Mesenchymal stem cell (in vitro differentiated cells and primary cell): ENCODE results near the gene NOC2L. TPM values are rescaled to one million over a fixed set of nuclear protein-coding genes. Genes with fewer than 3 reads are reported as not detected.

Experiments used
- DNase-seq: peaks from one replicate; pipeline ENCODE4 v3.0.0-alpha.2; 2013
- H2AFZ ChIP-seq: one replicate; pipeline ENCODE4 v1.6.1; 2013; ENCODE audit warnings: low read depth, mild to moderate bottlenecking, control low read depth, inconsistent platforms, low read length, moderate library complexity
- H2AK5ac ChIP-seq: 2 replicates; pipeline ENCODE4 v1.6.1; 2013; ENCODE audit warnings: low read length, moderate library complexity, mild to moderate bottlenecking, inconsistent platforms; ENCODE audit not compliant: severe bottlenecking
- H2BK120ac ChIP-seq: one replicate; pipeline ENCODE4 v1.6.1; 2013; ENCODE audit warnings: low read depth, mild to moderate bottlenecking, inconsistent platforms, low read length, moderate library complexity
- H2BK12ac ChIP-seq, 2 experiments: one replicate each; pipeline ENCODE4 v1.6.1; 2013; ENCODE audit warnings: inconsistent platforms in 2 of 2, low read length in 2 of 2, mild to moderate bottlenecking in 2 of 2, moderate library complexity in 2 of 2, control low read depth in 1 of 2
- H2BK15ac ChIP-seq: one replicate; pipeline ENCODE4 v1.6.1; 2013; ENCODE audit warnings: mild to moderate bottlenecking, low read depth, inconsistent platforms; ENCODE audit not compliant: poor library complexity, severe bottlenecking
- H2BK5ac ChIP-seq: 2 replicates; pipeline ENCODE4 v1.6.1; 2013; ENCODE audit warnings: low read depth, mild to moderate bottlenecking, low read length, control low read depth, inconsistent platforms; ENCODE audit not compliant: poor library complexity, severe bottlenecking
- H3K14ac ChIP-seq, 2 experiments: one replicate each; pipeline ENCODE4 v1.6.1; 2013; ENCODE audit warnings: inconsistent platforms in 2 of 2, low read length in 2 of 2, control low read depth in 1 of 2, mild to moderate bottlenecking in 1 of 2, moderate library complexity in 1 of 2
- H3K18ac ChIP-seq, 2 experiments: one replicate each; pipeline ENCODE4 v1.6.1; 2013; ENCODE audit warnings: inconsistent platforms in 2 of 2, low read length in 2 of 2, control low read depth in 1 of 2, low read depth in 1 of 2, mild to moderate bottlenecking in 1 of 2
- H3K23ac ChIP-seq, 2 experiments: one replicate each; pipeline ENCODE4 v1.6.1; 2013; ENCODE audit warnings: inconsistent platforms in 2 of 2, low read length in 2 of 2, mild to moderate bottlenecking in 2 of 2, moderate library complexity in 2 of 2, control low read depth in 1 of 2
- H3K27ac ChIP-seq: 2 replicates; pipeline ENCODE4 v1.5.1; 2013; ENCODE audit warnings: mild to moderate bottlenecking, moderate library complexity, low read length, control low read depth, inconsistent platforms; ENCODE audit not compliant: poor library complexity, severe bottlenecking
- H3K27me3 ChIP-seq, 2 experiments: 2 replicates each; pipeline versions ENCODE4 v1.6.1 to v1.7.0; 2013; ENCODE audit warnings: low read length in 2 of 2, mild to moderate bottlenecking in 2 of 2, moderate library complexity in 2 of 2, control low read depth in 1 of 2, inconsistent platforms in 1 of 2; ENCODE audit not compliant: control insufficient read depth in 1 of 2, insufficient read depth in 1 of 2
- H3K36me3 ChIP-seq, 2 experiments: 2 replicates each; pipeline versions ENCODE4 v1.6.1 to v1.7.0; 2013; ENCODE audit warnings: low read length in 2 of 2, control low read depth in 1 of 2, inconsistent platforms in 1 of 2, low read depth in 1 of 2, mild to moderate bottlenecking in 1 of 2; ENCODE audit not compliant: insufficient read depth in 2 of 2, control insufficient read depth in 1 of 2
- H3K4ac ChIP-seq, 2 experiments: one replicate each; pipeline ENCODE4 v1.6.1; 2013; ENCODE audit warnings: inconsistent platforms in 2 of 2, low read length in 2 of 2, mild to moderate bottlenecking in 2 of 2, moderate library complexity in 2 of 2, control low read depth in 1 of 2, low read depth in 1 of 2
- H3K4me1 ChIP-seq: 2 replicates; pipeline ENCODE4 v1.6.1; 2013; ENCODE audit warnings: low read depth, low read length, control low read depth; ENCODE audit not compliant: control insufficient read depth, insufficient read depth
- H3K4me2 ChIP-seq: 2 replicates; pipeline ENCODE4 v1.6.1; 2013; ENCODE audit warnings: low read length, mild to moderate bottlenecking, inconsistent platforms; ENCODE audit not compliant: poor library complexity, severe bottlenecking
- H3K4me3 ChIP-seq, 2 experiments: 2 replicates each; pipeline versions ENCODE4 v1.5.1 to v1.7.0; 2013; ENCODE audit warnings: low read length in 2 of 2, mild to moderate bottlenecking in 2 of 2, control low read depth in 1 of 2, low read depth in 1 of 2; ENCODE audit not compliant: insufficient read depth in 1 of 2
- H3K79me1 ChIP-seq: replicated peaks from 2 replicates; pipeline ENCODE4 v1.6.1; 2013; ENCODE audit warnings: mild to moderate bottlenecking, control low read depth, low read length, inconsistent platforms; ENCODE audit not compliant: poor library complexity, severe bottlenecking
- H3K9ac ChIP-seq: 2 replicates; pipeline ENCODE4 v1.7.0; 2013; ENCODE audit warnings: mild to moderate bottlenecking, low read length, moderate library complexity
- H3K9me3 ChIP-seq: 2 replicates; pipeline ENCODE4 v1.7.0; 2013; ENCODE audit warnings: mild to moderate bottlenecking, low read length; ENCODE audit not compliant: control insufficient read depth
- H4K8ac ChIP-seq: one replicate; pipeline ENCODE4 v1.6.1; 2013; ENCODE audit warnings: inconsistent platforms, mild to moderate bottlenecking, low read length, moderate library complexity
- H4K91ac ChIP-seq: one replicate; pipeline ENCODE4 v1.6.1; 2013; ENCODE audit warnings: mild to moderate bottlenecking, low read length, inconsistent platforms
- WGBS: methylation state at CpG from one replicate; pipeline ENCODE4 v1.1.7; 2013; ENCODE audit warnings: mixed read lengths; 5-methylcytosine and 5-hydroxymethylcytosine counted together
- polyA plus RNA-seq, 2 experiments: library from polyadenylated mRNA; stranded (reverse); fragments of 200-250 nt; gene quantifications; one replicate each; pipeline ENCODE4 v1.2.3, GENCODE V29; 2013

The NOC2L gene
- 32.5 TPM for polyA plus RNA-seq (2013, experiment 1 of 2)
- polyA plus RNA-seq (2013, experiment 2 of 2) = 33.0 TPM

GRCh38 chr1:958823-959730 is at the start of gene NOC2L:
Gene NOC2L, minus strand, starts transcription at chr1:959256. Its CDS starts 16 bp downstream, at chr1:959240.
- DNase-seq = peak; percentile 86
- Histone ChIP-seq H2BK12ac (peak within 1 kb of the TSS in 1 of 2 experiments; percentile 64), H3K4me1 (peaks cover 21% of the 10 kb centered on the region), H2AK5ac (peak within 1 kb of the TSS; percentile 4), H3K9me3 (no peaks in the 10 kb centered on the region), H3K27me3 (no peaks in the 10 kb centered on the region), H4K8ac (peak within 1 kb of the TSS; percentile 92), H3K4me2 (peak within 1 kb of the TSS; percentile 74), H3K9ac (peak within 1 kb of the TSS; percentile 93), H2AFZ (peak within 1 kb of the TSS; percentile 42), H3K4ac (peak within 1 kb of the TSS; percentile 52 to 88), H3K4me3 (peak within 1 kb of the TSS; percentile 91 to 94), H3K79me1 (peaks cover 47% of the 10 kb centered on the region), H2BK120ac (peak within 1 kb of the TSS; percentile 80), H3K23ac (peak within 1 kb of the TSS; percentile 21 to 97), H3K27ac (no peak within 1 kb of the TSS), H3K36me3 (peaks cover 41 to 63% of the 10 kb centered on the region in 2 experiments), H3K14ac (no peak within 1 kb of the TSS), H3K18ac (peak within 1 kb of the TSS; percentile 66 to 89), H2BK15ac (peak within 1 kb of the TSS; percentile 76), H4K91ac (peak within 1 kb of the TSS; percentile 79), H2BK5ac (no peak within 1 kb of the TSS)
- 5% methylated on average over 64 of the region's 101 CpGs for WGBS

DNA sequence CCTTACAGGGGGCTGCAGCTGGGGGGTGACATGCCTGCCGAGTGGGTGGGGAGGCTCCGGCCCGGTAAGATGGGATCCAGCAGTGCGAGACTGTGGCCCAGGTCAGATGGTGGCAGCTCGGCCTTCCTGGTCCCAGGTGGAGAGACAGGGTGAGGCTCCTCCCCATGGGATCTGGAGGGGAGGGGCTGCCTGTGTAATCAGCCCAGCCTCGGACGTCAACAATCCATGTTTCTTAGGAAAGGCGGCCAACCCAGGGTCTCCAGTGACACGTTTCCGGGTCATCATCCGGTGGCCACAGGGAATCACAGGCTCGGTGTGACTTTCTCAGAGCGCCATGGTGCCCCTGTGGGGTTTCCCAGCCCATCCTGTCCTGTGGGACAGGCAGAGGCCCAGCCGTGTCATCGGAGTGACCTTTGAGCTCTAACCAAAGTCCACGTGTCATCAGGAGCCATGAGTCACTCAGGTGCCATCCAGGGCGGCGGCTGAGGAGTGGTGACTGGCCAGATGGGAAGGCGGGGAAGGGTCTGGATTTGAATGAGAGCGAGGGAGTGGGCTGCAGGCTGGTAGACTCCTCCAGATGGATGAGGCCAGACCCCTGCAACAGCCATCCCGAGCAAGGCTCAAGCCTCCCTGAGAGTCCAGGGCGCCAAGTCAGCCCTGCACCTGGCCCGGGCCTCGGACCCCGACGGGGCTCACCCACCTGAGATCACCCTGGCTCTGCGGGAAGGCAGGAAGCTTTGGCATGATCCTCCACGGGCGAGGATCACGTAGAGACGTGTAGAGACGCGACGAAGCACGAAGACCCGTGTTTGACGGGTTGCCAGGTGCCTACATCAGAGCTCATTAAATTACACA is 47.5 kb upstream of the NOC2L start:
- Histone ChIP-seq H2BK5ac (no peak overlapping the region), H3K4me1 (peaks cover 27% of the 10 kb centered on the region), H3K9me3 (no peaks in the 10 kb centered on the region), H2BK15ac (peak overlapping the region; percentile 63), H3K18ac (peak overlapping the region in 1 of 2 experiments; percentile 38), H3K4me3 (no peak overlapping the region), H3K79me1 (no peaks in the 10 kb centered on the region), H3K9ac (no peak overlapping the region), H2AFZ (no peak overlapping the region), H4K8ac (no peak overlapping the region), H2BK12ac (peak overlapping the region in 1 of 2 experiments; percentile 71), H2BK120ac (no peak overlapping the region), H3K27ac (no peak overlapping the region), H3K14ac (no peak overlapping the region), H3K4me2 (no peak overlapping the region), H3K4ac (peak overlapping the region in 1 of 2 experiments; percentile 81), H2AK5ac (peak overlapping the region; percentile 12), H4K91ac (peak overlapping the region; percentile 64), H3K23ac (no peak overlapping the region), H3K27me3 (peaks cover 0 to 54% of the 10 kb centered on the region in 2 experiments), H3K36me3 (peaks cover 0 to 8% of the 10 kb centered on the region in 2 experiments)
- DNase-seq = no peak
- WGBS = 89% methylated on average over 37 of the region's 37 CpGs

DNA sequence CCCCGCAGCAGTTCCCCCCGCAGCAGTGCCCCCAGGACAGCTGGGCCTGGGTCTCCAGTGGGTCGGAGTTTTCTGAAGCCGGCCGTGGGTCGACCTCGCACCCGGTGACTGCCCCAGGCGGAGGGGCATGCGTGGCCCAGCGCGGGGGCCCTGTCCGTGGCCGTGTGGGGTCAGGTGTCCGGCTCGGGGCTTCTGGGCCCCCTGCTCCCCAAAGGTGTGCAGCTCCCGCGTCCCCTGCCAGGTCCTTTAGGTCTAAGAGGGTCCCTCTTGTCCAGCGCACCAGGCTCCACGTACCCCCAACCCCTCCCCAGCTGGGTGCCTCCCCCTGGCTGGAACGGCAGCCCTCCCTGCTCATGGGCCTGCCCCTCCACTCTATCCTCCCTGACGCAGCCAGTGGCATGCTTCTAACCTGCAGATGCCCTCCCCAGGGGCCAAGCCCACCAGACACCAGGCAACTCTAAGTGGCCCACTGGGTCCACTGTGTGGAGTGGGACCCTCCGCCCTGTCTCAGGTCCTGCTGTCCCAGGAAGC is 46.8 kb upstream of the NOC2L start:
- H2BK15ac ChIP-seq = peak overlapping the region; percentile 21
- H3K27me3 ChIP-seq = peaks cover 0 to 61% of the 10 kb centered on the region in 2 experiments
- WGBS = 84% methylated on average over 18 of the region's 23 CpGs
- no peak overlapping the region for H4K91ac ChIP-seq
- H2BK5ac ChIP-seq = no peak overlapping the region
- H3K79me1 ChIP-seq = peaks cover 4% of the 10 kb centered on the region
- no peak overlapping the region for H3K23ac ChIP-seq
- no peak overlapping the region for H2BK120ac ChIP-seq
- H3K4me2 ChIP-seq = no peak overlapping the region
- no peak overlapping the region for H3K27ac ChIP-seq
- peak overlapping the region; percentile 59 for H4K8ac ChIP-seq
- H3K18ac ChIP-seq = peak overlapping the region in 1 of 2 experiments; percentile 24
- H2AFZ ChIP-seq = no peak overlapping the region
- peak overlapping the region; percentile 32 to 71 for H2BK12ac ChIP-seq
- H2AK5ac ChIP-seq = peak overlapping the region; percentile 12
- H3K9me3 ChIP-seq = no peaks in the 10 kb centered on the region
- peak overlapping the region in 1 of 2 experiments; percentile 81 for H3K4ac ChIP-seq
- peaks cover 0 to 8% of the 10 kb centered on the region in 2 experiments for H3K36me3 ChIP-seq
- no peak for DNase-seq
- no peak overlapping the region for H3K4me3 ChIP-seq
- no peak overlapping the region for H3K14ac ChIP-seq
- H3K4me1 ChIP-seq = peaks cover 34% of the 10 kb centered on the region
- no peak overlapping the region for H3K9ac ChIP-seq
